HG03378 (cell line): Measurements from ENCODE around the gene PCBP3.
"Not testable (repeated sequence)": the region's sequence is repeated elsewhere in the genome, so short reads cannot be mapped to it uniquely, and the experiment has no call there.

Source experiments
- ATAC-seq: cut with Tn5 transposase; IDR thresholded peaks from one replicate; pipeline ENCODE4 v1.9.1; 2021; ENCODE audit warnings: mild to moderate bottlenecking, moderate library complexity; ENCODE audit not compliant: unreplicated experiment

PCBP3 gene

DNA sequence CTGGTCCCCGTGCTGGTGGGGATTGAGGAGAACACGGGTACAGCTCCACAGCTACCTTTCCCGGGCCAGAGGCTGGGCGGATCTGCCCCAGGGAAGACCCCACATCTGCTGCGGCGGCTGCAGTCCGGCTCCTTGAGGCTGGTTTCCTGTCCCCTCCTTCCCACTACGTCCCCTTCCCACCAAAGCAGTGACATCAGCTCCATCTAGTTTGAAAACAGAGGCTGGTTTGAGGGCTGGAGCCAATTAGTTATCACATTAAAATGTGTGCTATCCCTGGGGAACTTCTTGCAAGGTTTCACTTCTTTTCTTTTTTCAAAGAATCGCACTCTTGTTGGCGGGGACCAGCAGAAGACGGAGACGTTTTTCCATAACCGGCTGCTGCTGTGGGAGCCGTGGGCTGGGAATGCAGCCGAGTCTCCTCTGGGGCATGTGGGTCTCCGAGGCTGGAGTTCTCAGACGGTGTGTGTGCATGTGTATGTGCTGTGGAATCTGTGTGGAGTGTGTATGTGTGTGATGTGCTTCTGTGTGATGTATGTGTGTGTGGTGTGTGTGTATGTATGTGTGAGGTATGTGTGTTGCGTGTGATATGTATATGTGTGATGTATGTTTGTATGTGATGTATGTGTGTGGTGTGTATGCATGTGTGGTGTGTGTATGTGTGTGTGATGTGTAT is 8.9 kb upstream of the PCBP3 start:
- ATAC-seq, result no peak

DNA sequence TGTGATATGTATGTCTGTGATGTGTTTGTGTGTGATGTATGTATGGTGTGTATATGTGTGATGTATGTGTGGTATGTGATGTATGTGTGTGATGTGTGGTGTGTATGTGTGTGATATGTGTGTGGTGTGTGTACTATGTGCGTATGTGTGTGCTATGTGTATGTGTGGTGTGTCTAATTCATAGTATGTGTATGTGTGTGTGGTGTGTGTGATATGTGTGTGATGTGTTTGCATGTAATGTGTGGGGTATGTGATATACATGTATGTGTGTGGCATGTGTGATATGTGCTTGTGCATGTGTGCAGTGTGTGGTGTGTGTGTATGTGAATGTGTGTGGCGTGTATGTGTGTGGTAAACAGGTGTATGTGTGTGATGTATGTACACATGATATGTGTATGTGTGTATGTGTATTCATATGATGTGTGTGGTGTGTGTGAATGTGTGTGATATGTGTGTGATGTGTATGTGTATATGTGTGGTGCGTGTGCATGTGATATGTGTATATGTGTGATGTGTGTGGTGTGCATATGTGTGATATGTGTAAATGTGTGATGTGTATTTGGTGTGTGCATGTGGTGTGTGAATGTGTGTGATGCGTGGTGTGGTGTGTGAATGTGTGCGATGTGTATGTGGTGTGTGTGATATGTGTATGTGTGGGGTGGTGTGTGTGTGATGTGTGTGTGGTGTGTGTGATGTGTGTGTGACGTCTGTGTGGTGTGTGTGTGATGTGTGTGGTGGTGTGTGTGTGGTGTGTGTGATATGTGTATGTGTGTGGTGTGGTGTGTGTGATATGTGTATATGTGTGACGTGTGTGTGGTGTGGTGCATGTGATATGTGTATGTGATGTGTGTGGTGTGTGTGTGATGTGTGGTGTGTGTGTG is 8.0 kb upstream of the PCBP3 start:
- ATAC-seq, result no peak

DNA sequence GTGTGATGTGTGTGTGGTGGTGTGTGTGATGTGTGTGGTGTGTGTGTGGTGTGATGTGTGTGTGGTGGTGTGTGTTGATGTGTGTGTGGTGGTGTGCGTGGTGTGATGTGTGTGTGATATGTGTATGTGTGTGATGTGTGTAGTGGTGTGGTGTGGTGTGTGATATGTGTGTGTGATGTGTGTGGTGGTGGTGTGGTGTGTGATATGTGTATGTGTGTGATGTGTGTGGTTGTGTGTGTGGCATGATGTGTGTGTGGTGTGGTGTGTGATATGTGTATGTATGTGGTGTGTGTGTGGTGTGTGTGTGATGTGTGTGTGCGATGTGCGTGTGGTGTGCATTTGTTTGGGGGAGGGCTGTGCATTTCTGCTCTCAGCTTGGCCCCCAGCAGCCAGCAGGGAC is 7.1 kb upstream of the PCBP3 start:
- no peak for ATAC-seq

DNA sequence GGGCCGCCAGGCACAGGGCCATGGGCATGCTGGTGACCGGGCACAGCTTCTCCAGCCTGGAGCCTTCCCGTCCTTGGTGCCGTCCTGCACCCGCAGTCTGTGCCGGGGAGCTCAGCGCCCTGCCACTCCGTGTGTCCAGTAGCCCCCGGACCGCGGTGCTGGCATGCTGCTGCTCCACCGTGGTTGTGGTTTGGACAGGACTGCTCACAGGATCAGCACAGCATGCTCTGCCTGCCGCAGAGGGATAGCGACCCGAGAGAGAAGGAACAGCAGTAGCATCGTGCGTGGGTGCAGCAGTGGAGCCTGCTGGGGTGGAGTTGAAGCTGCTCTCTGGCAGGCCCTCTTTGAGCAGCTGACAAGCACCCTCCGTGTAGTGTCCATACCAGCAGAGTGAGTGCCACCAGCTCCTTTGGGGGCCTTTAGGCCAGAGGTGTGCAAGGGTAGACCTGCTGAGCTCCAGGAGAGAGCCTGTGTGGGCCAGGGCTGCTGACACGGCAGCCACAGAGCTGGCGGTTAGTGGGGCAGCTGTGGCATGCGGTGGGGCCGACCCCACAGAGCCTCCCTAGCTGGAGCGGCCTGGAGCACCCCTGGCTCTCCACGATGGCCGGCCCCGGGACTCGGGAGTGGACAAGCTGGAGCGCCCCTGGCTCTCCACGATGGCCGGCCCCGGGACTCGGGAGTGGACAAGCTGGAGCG is 6.4 kb upstream of the PCBP3 start:
- no peak for ATAC-seq

DNA sequence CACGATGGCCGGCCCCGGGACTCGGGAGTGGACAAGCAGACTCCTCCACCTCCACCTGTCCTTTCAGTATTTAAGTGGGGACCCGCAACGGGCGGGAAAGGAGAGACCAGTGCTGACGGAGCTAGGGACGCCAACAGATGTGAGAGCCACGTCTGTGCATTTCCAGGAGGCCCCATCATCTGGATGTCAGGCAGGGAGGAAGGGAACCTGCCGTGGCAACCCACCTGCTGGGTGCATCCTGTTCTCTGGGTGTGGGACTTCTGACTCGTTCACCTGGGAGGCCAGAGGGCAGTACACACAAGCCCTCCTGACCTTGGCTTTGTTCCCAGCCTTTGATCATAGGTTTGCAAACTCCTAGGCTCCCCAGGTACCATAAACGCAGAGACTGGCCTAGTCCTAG is 5.6 kb upstream of the PCBP3 start:
- ATAC-seq, result no peak

DNA sequence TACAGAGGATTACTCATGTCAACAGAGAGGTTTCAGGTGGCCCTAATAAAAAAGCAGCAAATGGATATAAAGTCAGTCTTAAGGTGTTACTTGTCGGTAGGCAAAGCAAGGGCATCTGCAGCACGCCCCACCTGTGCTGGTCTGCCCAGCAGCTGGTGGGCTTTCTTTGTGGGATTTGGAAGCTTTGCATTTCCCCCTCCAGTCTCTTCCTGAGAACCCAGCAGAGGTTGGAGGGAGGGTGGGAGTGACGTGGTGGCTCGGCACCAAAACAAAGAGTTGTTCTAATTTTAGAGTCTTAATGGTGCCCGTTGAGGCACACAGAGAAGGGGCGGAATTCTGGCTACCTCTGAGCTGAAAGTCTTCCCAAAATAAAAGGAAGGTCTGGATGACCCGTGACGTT is 4.8 kb upstream of the PCBP3 start:
- ATAC-seq, result no peak

DNA sequence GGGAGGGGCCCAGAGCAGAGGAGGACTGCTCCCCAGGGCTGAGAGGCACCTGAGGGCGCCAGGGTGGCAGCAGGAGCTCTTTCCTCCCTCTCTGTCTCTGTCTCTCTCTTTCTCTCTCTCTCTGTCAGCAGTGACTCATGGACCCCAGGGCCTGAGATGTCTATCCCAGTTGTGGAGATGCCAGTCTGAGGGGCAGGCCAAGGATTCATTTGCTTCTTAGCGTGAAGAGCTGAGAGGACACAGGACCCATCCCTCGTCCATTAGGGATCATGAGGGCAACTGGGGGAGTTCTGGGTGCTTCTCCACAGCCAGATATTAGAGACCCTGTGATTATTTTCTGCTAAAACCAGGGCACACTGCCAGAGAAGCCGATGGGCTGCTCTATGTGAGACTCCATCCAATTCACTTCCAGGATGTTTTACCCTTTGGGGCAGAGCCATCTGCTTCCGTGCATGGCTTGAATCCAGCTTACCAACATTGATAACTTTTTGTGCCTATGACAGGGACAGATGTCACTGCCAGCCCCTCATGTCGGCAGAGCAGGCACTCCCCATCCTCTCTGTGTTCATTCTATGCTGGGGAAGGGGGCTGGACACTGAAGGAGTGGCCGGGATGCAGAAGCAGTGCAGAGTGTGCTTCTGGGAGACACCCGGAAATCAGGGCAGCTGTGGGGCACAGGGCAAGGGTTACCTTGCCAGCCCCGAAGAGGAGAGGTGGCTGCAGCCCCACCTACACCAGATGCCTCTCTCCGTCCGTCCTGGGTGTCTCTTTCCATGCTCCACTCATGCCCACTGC is 4.1 kb upstream of the PCBP3 start:
- ATAC-seq, result no peak

DNA sequence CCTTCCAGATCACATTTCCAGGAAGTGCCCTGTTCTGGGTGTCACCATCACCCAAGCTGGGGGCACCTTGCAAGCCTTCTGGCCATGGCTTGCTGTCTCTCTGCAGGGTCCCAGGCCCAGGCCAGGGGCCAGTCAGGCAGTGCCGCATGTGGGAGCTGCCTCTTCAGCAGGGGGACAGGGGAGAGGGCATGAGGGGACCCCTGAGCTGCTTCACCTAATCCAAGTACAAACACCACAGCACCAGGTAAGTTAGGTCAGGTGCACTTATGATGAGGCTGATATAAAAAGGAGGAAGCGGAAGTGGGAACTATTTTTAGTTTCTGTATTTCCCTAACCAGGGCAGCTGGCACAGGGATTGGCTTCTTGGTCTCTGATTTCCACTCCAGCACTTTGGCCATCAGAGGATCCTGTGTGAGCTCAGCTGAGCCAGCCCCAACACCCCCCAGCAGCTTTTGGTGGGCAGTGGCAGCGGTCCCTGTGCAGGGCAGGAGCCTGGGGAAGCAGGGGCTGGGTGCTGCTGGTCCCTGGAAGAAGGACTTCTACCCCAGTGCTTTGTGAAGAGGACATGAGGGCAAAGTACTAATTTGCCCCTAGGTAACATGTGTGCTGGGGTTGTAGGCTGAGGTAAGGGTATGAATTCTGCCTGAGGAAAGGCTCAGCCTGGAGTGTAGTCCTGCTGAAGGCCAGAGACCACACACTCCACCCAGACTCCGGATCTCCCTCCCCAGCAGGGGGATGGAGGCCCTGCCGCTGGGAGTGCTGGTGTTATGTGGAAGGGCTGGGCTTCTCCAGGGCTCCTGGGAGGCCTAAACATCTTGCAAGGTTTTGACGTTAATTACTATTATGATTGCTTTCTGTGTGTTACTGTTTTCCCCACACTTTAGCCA is 3.3 kb upstream of the PCBP3 start:
- ATAC-seq, result no peak

DNA sequence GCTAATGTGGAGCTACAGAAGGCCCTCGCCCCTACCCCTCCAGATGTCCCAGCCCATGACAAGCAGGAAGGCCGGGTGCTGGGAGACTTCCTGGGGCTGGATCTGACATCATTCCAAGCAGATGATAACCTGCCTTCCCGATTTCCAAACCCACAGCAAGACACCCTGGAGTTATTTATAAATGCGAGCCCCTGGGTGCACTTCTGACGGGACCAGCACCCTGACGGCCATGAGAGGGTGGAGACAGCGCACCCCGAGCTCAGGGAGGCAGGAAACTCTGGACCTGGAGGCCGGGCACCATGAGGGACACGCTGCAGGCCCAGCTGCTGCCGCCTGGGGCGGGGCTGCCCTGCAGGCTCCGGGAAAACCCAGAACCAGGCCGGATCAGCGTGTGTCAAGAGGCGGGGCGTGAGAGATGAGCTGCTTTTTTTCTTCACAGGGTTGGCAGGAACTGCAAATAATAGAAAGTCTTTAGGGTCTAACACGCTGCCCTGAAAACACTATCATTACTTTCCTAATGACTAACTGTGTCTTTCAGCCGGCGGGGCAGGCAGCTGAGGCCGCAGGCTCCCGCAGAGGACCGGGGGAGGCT is 2.5 kb upstream of the PCBP3 start:
- no peak for ATAC-seq

DNA sequence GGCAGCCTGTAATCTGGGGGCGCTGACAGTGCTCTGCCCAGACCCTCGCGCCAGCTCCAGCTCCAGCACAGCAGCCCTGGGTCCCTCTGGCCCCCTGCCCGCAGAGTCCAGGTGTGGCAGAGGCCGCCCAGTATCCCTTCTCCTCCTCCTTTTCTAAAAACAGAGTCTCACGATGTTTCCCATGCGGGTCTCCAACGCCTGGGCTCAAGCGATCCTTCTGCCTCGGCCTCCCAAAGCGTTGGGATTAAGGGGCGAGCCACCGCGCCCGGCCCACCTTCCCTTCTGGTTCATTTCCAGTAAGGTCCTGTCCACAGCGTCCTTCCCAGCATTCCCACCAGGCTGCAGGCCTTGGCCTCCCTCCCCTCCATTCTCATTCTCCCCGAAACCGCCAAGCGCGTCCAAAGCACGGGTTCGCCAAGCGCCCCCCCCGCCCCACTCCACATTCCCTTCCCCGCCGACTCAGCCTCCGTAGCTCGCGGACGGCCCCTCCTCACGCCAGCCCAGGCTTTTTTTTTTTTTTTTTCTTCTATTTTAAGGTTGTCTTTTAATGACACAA is 2.0 kb upstream of the PCBP3 start:
- no peak for ATAC-seq

DNA sequence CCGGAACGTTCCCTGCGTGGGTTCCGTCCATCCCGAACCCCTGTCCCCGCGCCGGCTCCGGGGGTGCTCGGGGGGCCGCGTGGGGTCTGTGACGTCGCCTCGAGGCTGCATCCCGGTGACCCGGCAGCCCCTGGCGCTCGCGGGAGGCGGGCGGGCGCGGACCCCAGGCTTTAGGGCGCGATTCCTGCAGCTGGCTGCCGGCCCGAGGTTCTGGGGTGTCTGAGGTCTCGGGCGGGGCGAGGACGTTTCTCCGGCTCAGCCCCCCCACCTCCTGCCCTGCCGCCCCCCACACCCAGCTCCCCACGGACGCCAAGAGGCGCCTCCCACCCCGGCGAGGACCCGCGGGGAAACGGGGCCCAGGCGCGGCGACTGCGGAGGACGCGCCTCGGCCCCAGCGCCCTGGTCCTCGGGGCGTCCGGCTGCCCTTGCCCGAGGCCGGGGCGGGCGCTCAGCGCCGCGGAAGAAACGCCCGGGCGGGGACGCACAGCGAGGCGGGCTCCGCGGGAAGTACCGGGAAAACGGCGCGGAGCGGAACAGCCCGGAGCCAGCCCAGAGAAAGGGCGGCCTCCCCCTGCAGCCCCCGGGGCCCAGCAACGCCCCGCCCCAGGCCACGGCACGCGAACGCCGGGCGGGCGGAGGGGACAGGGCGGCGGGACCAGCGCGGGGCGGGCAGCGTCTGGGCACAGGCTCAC is 1.3 kb upstream of the PCBP3 start:
- no peak for ATAC-seq

DNA sequence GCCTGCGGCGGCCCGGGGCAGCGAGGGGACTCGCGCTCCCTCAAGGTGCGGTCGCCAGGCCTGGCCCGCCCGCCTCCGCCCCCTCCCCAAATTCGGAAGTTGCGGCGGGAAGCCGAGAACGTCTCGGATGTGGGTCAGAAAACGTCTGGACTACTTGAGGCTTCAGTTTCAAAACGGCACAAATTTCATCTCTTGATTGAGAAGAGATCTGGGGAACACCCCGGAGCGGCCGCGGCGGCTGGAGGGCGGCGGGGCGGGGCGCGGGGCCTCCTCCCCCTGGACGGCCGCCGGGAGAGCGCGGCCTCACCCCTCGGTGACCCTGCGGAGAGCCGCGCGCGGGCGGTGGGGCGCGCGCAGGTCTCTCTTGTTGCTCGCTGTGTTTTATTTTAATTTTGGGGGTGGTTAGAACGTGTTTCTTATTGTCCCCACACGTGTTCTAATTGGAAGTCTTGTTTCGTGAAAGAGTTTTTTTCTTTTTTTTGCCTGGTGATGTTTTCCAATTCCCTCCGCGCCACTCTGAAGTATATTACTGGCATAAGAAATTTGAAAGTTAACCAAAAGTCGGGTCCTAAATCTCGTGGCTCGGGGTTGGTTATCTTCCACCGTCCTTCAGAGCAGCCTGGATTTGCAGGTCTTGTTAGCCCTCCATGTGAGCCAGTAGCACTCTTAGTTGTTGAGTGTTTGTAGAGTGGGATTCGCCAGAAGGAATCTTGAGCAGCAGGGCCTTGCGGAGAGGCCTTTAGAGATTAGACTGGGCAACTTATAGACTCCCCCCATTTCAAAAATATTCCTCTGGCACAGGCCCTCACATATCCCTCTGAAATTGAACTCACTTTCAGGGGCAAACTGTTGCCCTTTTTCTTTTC is 749 bp downstream of the PCBP3 start:
- ATAC-seq, result no peak

DNA sequence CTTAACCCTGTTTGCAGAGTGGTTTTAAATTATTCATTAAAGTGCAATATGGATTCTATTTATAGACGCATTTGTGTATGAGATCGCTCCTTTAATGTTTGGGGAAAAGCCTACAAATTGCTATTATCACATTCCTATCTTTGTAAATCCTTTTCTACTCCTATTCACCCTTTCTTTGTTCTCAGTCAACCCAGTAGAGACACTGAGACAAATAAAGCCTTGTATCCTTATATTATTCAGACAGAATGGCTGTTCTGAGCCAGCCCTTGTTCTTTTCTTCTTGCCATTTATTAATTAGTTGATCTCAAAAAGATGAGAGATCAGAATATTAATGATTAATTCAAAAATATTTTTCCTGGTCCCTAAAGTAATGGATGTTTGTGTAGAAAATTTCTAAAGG is 8.4 kb downstream of the PCBP3 start:
- no peak for ATAC-seq

DNA sequence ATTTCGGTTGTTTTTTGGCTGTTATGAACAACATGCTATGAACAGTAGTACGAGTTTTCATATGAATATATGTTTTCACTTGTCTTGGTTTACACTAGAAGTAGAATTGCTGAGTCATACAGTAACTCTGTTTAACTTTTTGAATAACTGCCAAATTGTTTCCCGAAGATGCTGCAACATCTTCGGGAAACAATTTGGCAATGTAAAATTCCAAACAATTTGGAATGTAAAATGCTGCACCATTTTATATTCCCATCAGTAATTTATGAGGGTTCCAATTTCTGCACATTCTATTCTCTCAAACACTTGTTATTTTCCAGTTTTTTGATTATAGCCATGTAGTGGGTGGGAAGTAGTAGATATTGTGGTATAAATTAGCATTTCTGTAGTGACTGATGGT is 11.6 kb downstream of the PCBP3 start:
- no peak for ATAC-seq

DNA sequence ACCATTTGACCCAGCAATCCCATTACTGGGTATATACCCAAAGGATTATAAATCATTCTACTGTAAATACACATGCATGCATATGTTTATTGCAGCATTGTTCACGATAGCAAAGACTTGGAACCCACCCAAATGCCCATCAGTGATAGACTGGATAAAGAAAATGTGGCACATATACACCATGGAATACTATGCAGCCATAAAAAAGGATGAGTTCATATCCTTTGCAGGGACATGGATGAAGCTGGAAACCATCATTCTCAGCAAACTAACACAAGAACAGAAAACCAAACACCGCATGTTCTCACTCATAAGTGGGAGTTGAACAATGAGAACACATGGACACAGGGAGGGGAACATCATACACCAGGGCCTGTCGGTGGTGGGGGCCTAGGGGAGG is 12.6 kb downstream of the PCBP3 start:
- not testable (repeated sequence) for ATAC-seq

DNA sequence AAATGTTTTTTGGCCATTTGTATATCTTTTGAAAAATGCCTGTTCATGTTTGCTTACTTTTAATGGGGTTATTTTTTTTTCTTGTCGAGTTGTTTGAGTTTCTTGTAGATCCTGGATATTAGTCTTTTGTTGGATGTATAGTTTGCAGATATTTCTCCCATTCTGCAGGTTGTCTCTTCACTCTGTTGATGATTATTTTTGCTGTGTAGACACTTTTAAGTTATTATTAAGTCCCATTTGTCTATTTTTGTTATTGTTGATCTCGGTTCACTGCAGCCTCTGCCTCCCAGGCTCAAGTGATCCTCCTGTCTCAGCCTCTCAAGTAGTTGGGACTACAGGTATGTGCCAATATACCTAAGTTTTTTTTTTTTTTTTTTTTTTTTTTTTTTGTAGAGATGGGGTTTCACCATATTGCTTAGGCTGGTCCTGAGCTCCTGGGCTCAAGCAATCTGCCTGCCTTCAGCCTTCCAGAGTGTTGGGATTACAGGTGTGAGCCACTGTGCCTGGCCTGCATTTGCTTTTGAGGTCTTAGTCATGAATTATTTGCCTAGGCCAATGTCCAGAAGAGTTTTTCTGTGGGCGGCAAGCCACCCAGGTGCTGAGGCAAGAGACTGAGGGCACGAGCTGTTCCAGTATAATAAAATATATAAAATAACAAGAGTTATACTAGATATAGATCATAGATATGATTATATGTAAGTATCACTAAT is 18.5 kb downstream of the PCBP3 start:
- ATAC-seq, result not testable (repeated sequence)

DNA sequence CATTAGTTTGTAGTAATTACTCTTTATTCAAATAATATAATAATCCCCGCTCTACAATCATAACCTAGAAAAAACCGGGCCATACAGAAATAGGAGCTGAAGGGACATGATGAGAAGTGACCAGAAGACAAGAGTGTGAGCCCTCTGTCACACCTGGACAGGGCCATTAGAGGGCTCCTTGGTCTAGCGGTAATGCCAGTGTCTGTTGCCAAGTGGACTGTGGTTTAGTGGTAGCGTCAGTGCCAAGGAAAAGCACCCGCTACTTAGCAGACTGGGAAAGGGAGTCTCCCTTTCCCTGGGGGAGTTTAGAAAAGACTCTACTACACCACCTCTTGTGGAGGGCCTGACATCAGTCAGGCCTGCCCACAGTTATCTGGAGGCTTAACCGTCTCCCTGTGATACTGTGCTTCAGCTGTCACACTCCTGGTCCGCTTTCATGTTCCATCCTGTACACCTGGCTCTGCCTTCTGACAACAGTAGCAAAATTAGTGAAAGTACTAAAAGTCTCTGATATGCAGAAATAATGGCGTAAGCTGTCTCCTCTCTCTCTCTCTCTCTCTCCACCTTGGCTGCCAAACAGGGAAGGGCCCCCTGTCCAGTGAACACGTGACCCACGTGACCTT is 19.2 kb downstream of the PCBP3 start:
- ATAC-seq, result not testable (repeated sequence)
